Activated CD8-positive, alpha-beta memory T cell treated with anti-CD3 and anti-CD28 coated beads, Interleukin-2, amount 50 U/mL, for 24 hours (primary cell): ENCODE measurements around the gene SUDS3.

ENCODE experiments used
- DNase-seq: peaks from one replicate; pipeline ENCODE4 v3.0.0-alpha.2; 2020; ENCODE audit errors: extremely low read depth

Gene SUDS3

GRCh38 chr12:118356809-118357256, 19.5 kb upstream of the SUDS3 start:
- no peak for DNase-seq

DNA sequence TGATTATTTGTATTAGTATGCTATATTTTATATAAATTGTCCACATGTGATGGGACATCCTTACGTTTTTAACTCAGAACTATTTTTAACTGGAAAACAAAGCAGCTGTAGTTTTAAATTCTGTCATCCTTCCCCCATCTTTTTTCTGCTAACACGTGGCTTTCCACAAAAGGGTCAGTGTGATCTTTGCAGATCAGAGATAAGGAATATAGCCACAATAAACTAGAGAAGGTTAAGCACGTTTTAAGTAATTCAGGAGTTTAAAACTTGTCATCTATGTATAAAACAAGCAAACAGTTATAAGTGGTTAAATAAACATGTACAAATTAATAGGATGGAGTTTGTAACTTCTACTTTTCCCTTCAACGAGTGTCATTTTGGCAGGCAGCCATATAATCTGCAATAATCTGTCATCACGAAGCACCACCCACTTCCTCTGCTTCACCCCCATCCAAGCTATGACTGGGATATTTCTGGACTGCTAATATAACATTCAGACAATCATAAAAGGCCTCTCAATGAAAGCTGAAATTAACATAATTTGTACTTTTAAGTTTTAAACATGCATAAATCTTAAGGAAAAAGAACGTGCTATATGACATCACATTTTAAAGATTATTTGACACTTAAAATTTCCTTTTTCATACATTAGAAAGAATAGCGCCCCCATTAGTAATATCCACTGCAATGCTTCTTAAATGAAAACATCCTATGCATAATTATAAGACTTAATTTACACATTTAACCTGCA, 18.9 kb upstream of the SUDS3 start:
- no peak for DNase-seq

DNA sequence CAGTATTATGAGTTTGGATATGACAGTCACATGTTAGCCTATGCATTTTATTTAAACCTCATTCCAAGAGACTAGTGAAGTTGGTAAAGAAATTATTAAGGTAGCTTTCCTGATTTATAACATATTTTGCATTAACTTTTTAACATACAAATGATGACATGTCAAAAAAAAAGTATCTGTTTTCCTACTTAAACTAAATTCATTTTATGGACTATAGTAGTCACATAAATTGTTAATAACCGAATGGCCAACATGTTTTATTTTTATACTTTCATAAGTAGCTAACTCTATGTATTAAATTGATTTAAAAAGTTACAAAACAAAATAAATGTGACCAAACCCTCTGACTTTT, 18.4 kb upstream of the SUDS3 start:
- no peak for DNase-seq

- DNase-seq = no peak
Observed at GRCh38 chr12:118358612-118359540, 17.5 kb upstream of the SUDS3 start.

DNA sequence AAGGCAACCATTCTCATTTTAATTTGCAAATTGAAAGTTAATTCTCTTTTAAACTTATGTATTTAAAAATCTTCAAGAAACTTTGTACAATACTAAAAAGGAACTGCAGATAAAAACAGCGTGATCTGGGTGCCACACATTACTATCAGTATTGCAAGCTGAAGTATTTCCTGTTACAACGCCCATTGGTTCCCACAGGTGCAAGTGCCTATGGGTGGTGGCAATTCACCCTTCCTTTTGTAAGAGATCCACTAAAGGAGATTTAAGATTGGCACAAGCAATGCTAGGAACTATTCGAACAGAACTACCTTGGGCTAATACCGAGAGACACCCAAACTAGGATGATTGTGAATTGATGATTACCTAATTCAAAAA, 16.8 kb upstream of the SUDS3 start:
- DNase-seq = no peak

DNA sequence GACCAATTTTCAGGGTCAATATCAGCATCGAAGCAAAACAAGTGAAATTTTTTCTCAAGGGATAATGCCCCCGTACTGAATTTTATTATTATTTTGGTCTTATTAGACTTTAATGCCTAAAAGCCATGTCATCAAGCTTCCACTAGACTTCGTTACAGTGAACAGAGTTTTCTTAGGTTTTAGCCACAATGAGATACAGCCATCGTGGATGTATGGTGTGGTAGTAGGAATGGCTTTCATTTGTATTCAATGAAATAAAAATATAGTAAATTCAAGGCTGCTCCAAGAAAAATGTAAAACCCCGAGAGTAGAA, 15.3 kb upstream of the SUDS3 start:
- no peak for DNase-seq

DNA sequence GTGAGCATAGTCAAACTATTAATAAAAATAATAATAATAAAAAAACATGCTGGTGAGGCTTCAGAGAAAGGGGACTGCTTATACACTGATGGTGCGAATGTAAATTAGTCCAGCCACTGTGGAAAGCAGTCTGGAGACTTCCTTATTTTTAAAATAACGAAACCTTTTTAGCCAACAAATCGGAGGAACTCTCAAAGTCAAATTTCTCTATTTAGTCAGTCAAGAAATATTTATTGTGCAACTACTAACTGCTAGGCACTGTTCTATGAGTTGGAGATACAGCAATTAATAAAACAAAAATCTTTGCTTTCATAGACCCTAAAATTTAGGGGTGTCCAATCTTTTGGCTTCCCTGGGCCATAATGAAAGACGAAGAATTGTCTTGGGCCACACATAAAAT, 14.5 kb upstream of the SUDS3 start:
- DNase-seq = no peak

GRCh38 chr12:118368821-118369220, 7.5 kb upstream of the SUDS3 start:
- DNase-seq = no peak

DNA sequence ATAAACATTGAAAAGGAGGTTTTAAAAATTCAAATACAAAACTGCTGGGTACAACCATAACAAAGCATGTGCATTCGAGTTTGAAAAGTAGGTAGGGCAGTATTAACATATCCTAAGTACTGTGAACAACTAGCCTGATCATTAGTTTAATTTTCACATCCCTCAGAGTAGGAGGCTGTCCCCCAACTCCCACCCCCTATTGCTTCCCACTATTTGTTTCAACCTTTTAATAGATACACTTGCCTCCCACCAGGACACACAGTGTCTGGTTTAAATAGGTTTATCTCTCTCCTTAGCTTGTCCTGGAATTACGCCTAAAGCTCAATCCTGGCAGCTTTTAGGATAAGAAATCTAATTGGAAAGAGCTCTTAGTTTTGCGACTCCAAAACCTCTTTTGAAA, 5.8 kb upstream of the SUDS3 start:
- DNase-seq = no peak

DNA sequence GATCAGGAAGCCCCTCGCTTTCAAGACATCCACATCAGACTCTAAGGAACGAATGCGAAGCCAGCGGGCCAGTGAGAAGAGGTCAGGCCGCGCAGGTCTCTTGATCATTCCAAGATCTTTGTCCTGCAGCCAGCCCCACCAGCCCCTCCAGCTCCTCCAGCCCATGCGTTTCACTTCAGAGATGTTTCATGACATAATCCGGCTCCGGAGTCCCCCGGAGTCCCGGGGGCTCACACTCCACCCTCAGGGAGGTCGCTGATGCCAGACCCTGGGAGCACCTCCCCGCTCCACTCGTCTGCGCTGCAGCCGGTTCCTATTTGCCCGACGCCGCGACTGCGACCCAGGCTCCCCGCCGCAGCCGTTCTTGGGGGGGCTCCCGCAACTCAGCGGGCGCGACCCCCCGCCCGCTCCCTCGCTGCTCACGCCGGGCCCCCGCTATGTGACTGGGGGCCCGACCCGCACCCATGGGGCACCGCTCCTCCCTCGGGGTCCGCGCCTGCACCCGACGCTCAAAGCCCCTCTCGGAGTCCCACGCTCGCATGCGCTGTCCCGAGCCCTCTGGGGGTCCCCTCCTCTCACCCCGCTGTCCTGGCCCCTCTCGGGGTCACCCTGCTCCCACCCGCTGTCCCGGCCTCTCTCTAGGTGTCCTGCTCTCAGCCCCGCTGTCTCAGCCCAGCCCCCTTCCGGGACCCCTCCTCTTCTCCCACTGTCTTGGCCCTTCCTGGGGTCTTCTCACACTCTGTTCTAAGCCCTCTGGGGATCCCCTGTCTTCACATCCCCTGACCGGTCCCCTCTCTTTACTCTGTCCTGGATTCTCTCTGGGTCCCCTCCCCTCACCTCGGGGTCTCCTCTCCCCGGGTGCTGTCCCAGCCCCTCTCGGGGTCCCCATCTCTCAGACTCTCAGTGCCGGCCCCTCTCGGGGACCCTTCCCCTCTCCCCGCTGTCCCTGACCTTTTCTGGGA, 4.8 kb upstream of the SUDS3 start:
- no peak for DNase-seq

GRCh38 chr12:118372541-118373495, 3.5 kb upstream of the SUDS3 start, which contains the start of gene TAOK3:
TSS of gene TAOK3 (minus strand) at chr12:118372907. CDS start at chr12:118255567, 117,340 bp downstream.
- peak; percentile 95 for DNase-seq

DNA sequence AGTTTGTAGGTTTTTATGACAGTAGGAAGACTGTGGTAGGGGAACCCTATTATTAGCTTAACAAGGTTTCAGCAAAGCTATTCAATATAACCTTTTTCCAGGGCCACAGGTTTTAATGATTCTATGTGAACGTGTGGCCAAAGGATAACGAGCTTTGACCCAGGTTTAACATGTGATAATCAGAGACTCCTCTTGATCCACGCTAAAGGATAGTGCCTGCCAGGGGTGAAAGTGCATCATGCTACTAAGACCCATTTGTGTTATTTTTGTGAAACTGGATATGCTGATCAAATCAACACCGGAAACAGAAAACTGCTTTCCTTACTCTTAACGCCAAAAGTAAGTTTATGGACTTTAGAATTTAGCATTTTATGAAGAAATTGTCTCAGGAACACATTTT, 2.7 kb upstream of the SUDS3 start:
- no peak for DNase-seq

DNA sequence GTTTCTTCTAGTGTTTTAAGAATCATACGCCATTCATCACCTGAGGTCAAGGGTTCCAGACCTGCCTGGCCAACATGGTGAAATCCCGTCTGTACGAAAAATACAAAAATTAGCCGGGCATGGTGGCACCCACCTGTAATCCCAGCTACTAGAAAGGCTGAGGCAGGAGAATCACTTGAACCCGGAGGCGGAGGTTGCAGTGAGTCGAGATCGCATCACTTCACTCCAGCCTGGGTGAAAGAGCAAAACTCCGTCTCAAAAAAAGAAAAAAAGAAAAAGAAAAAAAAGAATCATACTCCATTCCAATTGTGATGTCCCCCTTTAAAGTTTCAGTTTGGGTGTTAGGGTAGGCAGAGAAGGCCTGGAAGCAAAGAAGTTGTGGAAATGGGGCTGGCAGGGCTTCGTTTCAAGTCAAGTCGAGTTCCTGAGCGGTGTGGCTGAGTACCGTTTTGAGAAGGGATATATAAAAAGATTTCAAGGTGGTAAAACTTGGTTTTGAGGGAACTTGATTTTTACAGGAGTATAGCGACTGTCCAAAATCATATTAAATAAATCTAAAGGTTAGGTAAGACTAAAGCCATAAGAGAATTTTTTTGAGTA, 2.1 kb upstream of the SUDS3 start:
- no peak for DNase-seq

DNA sequence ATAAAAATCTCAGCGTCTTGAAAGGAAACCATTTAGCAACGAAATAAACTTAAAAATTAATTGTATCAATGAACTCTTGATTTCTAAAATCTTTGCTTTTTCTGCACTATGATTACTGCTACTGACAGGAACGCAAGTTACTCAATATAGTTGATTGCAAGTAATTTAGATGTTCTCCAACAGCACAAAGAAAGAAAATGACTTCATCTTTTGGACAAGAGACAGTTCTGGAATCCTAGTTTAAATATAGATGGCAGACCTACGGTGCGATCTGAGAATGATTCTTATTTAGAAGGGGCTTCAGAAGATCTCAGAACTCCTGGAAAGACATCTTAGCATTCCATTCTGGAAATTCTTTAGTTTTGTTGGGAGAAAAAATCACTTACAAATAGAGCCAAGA, 1.4 kb upstream of the SUDS3 start:
- no peak for DNase-seq

GRCh38 chr12:118375348-118375747, 1.0 kb upstream of the SUDS3 start:
- DNase-seq = no peak

DNA sequence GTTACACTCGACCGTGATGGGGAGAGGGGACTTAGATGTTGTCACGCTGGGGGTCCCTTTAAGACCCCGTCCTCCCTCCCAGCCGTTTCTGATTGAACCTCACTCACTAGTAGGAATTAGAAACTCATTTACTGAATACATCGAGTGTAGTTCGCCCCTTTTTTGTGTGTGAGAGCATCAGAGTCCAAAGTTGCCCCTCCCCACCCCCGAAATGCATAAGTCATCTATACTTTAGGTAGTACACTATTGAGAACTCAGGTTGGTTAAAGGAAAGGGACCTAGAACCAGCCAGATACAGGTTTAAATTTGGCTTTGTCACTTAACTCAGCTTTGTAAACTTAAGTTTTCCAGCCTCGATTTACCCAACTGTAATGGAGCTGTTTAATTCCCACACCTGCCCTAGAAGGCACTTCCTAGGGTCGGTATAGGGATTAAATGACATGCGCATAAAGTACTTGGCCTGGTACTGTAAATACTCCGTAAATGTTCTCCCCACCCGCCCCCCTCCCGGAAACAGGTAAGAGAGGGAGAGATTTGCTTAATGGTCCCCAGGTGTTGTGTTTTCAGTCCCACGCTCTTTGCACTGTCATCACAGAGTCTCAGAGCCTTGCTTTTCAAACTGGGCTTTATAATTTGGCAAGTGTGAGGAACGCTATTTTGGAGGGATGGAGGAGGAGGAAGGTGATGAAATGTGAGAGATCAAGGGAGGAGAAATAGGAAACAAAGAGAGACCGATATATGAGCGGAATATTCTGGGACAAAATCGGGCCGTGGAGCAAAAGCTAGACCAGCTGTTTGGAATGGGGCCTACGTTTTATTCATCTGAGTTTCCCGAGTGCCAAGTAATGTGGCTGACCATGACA, 897 bp downstream of the SUDS3 start:
- DNase-seq = no peak

DNA sequence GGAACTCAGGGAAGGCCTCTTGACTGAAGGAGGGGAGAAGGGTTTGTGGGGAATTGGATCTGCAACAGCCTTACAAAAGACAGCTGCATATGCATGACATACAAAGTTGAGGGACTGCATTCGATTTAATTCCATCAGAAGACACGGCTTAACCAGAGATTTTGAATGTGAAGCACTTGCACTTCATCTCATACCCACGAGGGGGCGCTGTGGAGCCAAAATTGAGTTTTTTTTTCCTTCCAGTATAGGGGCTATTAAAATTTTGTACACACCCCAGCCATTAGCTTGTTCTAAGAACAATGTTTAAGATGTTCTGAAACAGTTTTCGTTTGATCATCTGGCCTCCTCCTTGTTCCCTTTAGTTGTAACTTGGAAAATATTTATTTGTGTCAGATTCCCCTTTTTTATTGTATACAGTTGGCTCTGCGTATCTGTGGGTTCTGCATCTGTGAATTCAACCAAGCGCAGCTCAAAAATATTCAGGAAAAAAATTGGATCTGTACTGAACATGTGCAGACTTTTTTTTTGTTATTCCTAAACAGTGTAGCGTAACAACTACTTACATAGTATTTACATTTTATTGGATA, 1.6 kb downstream of the SUDS3 start:
- peak; percentile 48 for DNase-seq

DNA sequence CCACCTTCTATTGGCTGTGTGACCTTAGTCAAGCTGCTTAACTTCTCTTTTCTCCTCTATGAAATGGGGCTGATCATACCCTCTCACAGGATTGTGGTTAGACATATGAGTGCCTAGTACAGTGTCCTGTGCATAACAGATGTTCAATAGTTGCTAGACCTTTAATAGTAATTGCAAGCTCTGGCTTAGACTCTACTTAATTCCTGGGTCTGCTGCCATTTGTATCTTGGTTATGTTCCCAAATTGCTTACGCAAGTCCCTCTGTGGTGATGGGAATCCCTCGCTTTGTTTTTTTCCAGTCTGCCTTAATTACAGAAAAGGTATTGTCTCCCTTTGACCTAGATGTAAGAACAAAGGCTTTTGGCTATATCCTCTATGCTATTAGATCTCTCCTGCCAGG, 15.1 kb downstream of the SUDS3 start:
- no peak for DNase-seq

- DNase-seq = no peak
Observed at GRCh38 chr12:118391836-118392235, 15.5 kb downstream of the SUDS3 start.
